22Rv1 (cell line): ENCODE results near the gene HPSE2.

Experiments
- ZFX ChIP-seq: fragments of 450-650 bp; IDR thresholded peaks from 2 replicates; pipeline ENCODE4 v1.6.1; 2017; ENCODE audit warnings: antibody characterized with exemption, borderline replicate concordance
- TF ChIP-seq, protein P1 (sequence below): fragments of 450-650 bp; IDR thresholded peaks from 2 replicates; pipeline ENCODE4 v1.5.1; 2017; ENCODE audit warnings: mild to moderate bottlenecking

DNA sequence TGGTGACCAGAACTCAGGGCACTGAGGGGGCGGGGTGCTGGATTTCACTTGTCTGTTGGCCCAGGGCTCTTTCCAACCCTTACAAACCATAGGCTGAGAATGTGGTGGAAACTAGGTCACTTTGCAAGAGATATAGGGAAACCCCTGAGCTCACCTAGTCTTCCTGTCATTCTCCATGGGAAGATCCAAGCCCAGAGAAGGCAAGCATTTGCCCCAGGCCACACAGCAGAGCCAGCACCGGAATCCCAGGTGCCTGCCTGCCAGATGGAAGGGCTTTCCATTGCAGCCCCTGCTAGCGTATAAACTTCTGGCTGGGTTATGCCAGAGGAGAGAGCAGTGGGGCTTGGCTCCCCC lies 821.1 kb downstream of the HPSE2 start:
- TF ChIP-seq, protein P1, sequence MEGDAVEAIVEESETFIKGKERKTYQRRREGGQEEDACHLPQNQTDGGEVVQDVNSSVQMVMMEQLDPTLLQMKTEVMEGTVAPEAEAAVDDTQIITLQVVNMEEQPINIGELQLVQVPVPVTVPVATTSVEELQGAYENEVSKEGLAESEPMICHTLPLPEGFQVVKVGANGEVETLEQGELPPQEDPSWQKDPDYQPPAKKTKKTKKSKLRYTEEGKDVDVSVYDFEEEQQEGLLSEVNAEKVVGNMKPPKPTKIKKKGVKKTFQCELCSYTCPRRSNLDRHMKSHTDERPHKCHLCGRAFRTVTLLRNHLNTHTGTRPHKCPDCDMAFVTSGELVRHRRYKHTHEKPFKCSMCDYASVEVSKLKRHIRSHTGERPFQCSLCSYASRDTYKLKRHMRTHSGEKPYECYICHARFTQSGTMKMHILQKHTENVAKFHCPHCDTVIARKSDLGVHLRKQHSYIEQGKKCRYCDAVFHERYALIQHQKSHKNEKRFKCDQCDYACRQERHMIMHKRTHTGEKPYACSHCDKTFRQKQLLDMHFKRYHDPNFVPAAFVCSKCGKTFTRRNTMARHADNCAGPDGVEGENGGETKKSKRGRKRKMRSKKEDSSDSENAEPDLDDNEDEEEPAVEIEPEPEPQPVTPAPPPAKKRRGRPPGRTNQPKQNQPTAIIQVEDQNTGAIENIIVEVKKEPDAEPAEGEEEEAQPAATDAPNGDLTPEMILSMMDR = no peak
- no peak for TF ChIP-seq ZFX
